ENCODE measurements around the gene IGHMBP2.

The IGHMBP2 gene

DNA sequence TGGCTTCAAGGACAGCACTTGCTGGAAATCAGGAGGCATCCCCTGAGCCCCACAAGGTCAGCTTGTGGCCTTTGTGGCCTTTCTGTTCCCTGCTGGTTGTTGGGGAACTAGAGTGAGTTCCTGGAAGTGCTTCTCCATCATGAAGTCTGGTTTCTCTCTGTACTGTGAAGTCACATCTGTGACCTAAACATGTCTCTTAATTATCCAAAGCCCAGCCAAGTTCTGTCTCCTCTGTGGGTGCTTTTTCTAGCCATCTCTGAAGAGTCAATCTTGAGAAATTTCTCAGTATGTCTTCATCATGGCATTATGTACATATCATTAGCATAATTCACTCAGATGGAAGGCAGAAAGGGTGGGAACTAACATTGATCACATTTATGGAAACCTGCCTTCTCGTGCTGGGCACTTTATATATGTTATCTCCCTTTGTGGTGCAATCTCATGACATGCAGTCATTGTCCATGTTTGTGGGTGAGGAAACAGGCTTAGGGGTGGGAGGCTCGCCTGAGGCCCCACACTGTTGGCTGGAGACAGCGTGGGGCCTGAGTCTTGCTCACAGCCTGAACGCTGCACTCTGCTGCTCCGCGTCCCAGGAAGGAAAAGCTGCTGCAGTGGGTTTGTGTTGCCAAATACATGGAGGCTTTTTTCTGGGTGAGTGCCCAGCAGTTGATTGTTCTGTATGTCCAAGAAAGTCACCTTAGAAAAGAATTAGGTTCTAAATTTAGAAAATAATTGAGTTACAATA, 24.6 kb downstream of the IGHMBP2 start:
- no peak for DNase-seq

DNA sequence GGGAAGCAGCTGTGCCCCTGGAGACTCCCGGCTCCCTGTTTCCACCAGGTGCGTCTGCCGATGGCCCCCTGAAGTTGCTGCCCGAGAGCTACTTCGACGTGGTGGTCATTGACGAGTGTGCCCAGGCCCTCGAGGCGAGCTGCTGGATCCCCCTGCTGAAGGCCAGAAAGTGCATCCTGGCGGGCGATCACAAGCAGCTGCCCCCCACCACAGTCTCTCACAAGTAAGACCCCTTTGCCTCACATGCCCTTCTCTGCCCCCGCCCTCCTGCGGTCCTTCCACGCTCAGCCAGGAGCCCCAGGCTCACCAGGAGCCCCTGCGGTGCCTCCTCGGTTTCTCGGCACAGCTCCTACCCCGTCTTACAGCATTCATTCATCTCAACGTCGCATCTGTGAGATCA, 25.4 kb downstream of the IGHMBP2 start:
- DNase-seq: no peak

GRCh38 chr11:68929706-68930570, 26.2 kb downstream of the IGHMBP2 start:
- no peak for DNase-seq

- no peak for DNase-seq
Measured at GRCh38 chr11:68930991-68931855, 27.5 kb downstream of the IGHMBP2 start.

DNA sequence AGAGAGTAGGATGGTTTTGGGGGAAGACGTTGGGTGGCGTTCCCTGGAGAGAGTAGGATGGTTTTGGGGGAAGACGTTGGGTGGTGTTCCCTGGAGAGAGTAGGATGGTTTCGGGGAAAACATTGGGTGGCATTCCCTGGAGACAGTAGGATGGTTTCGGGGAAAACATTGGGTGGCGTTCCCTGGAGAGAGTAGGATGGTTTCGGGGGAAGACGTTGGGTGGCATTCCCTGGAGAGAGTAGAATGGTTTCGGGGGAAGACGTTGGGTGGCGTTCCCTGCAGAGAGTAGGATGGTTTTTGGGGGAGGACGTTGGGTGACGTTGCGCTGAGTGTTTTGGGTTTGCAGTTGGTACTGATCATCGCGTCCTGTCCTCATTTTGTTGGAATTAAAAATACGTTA, 28.2 kb downstream of the IGHMBP2 start:
- DNase-seq: no peak

DNA sequence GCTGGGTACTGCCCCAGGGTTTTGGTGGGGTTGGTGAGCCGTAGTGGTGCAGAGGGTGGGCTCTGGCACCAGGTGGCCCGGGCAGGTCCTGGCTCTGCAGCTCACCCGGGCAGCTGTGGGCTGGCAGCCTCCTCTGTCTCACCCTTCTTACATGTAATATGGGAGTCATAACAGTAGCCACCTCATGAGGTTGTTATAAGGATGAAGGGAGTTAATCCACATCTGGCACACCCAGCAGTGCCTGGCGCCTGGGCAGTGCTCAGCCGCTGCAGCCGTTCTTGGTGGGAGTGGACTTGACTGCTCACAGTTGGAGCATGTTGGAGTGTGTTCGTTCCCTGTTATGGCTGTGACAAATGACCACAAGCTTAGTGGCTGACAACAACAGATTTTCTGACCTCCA, 28.7 kb downstream of the IGHMBP2 start:
- no peak for DNase-seq

GRCh38 chr11:68932933-68933577, 29.4 kb downstream of the IGHMBP2 start:
- DNase-seq: no peak

GRCh38 chr11:68933605-68934320, 30.1 kb downstream of the IGHMBP2 start:
- no peak for DNase-seq

- no peak for DNase-seq
Measured at GRCh38 chr11:68934321-68934645, 30.6 kb downstream of the IGHMBP2 start.

DNA sequence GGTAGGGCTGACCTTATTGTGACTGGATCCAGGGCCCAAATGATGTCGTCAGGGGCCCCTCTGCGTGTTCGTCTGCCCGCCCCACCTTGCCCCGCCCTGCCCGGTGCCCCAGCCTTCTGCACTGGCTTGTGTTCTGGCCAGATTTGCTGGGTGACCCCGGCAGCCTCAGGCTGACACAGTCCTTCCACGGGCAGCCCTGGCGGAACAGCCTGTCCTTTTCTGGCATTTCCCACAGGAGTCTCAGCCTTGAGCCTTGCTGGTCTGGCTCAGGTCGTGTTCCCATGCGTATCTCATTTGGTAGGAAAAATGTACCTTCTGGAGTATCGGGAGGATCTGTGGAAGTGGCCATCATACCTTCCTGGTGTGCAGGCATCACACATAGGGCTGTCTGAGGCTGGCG, 31.0 kb downstream of the IGHMBP2 start:
- DNase-seq: no peak

DNA sequence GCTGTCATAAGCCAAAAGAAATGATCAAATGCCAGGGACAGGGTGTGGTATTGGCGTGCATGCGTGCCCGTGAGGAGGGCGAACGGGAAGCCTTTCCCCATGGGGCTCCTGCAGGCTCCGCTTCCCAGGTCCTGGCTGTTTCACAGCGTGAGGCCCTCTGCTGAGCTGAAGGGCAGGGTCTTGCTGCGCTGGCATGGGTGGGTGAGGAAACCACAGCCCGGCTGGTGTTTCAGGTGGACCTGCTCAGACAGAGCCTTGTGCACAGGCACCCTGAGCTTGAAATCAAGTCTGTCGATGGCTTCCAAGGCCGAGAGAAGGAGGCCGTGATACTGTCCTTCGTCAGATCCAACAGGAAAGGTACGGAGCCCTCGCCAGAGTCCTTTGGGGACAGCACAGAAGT, 31.4 kb downstream of the IGHMBP2 start:
- no peak for DNase-seq

- DNase-seq: no peak
Measured at GRCh38 chr11:68935516-68936357, 32.0 kb downstream of the IGHMBP2 start.

- DNase-seq: no peak
Measured at GRCh38 chr11:68936358-68936636, 32.6 kb downstream of the IGHMBP2 start.

- no peak for DNase-seq
Measured at GRCh38 chr11:68936676-68937620, 33.3 kb downstream of the IGHMBP2 start.

- DNase-seq: no peak
Measured at GRCh38 chr11:68938088-68938487, 34.4 kb downstream of the IGHMBP2 start.

- no peak for DNase-seq
Measured at GRCh38 chr11:68938816-68939582, 35.3 kb downstream of the IGHMBP2 start.

DNA sequence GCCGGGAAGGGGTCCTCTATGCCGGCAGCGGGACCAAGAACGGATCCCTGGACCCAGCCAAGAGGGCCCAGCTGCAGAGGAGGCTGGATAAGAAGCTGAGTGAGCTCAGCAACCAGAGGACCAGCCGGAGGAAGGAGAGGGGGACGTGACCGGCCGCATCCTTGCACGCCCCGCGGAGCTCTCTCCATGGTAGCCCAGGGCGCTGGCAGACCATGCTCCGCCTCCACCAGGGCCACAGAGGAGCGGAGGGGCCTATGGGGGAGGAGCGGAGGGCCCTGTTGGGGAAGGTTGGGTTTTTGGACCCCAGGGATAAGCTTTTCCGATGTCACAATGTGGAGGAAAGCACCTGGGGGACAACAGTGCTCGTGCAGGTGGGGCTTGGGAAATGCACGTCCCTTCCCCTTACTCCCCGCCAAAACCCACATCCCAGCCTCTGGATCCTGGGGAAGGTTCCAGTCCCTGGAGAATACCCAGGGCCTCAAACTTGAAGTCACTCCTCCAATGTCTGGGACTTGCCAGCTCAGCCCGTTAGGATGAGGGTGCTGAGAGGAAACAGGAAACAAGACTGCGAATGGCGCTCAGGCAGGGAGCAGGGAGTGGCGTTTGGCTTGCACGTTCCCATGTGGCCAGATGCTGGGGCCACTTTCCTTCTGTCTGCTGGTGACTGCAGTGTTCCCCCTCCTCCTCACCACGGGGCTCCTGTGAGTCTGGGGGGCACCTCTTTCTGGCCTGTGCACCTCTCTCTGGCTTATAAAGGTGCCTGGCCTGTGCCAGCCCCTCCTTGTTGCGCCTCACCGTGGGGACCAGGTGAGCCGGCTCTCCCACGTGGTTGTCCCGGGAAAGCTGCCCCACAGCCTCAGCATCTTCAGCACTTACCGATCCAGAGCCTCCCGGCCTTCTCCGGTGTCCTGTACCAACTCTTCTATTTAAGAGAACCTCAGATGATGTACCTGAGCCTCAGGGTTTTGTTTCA, 36.2 kb downstream of the IGHMBP2 start:
- DNase-seq: no peak

GRCh38 chr11:68940651-68941323, 37.1 kb downstream of the IGHMBP2 start:
- DNase-seq: no peak

Data from amniotic stem cell (primary cell).